Measurements from ENCODE around the gene RASGRF1.
"Not testable (repeated sequence)": the region's sequence is repeated elsewhere in the genome, so short reads cannot be mapped to it uniquely, and the experiment has no call there.

Gene RASGRF1

GRCh38 chr15:79090487-79091203 lies at the start of gene RASGRF1:
RASGRF1 (minus strand) TSS chr15:79090780; CDS start chr15:79090498, 282 bp downstream.
- in situ Hi-C loops (cut with HindIII; ENCODE audit: low pct_ligation_motif_present, low pct_unique_long_range_greater_than_20kb, low sequenced_read_pairs): no loop called here
- DNase-seq: no peak

- no peak for DNase-seq
- in situ Hi-C loops (cut with HindIII; ENCODE audit: low pct_ligation_motif_present, low pct_unique_long_range_greater_than_20kb, low sequenced_read_pairs): no loop called here
Measured at GRCh38 chr15:79136434-79137046, 46.0 kb upstream of the RASGRF1 start.

GRCh38 chr15:79133309-79133708 lies 42.7 kb upstream of the RASGRF1 start:
- no peak for DNase-seq

GRCh38 chr15:79132770-79133169 lies 42.2 kb upstream of the RASGRF1 start:
- in situ Hi-C loops (cut with HindIII; ENCODE audit: low pct_ligation_motif_present, low pct_unique_long_range_greater_than_20kb, low sequenced_read_pairs): no loop called here
- DNase-seq: no peak

More at GRCh38 chr15:79133309-79133708, 42.7 kb upstream of the RASGRF1 start:
- in situ Hi-C loops (cut with HindIII; ENCODE audit: low pct_ligation_motif_present, low pct_unique_long_range_greater_than_20kb, low sequenced_read_pairs): no loop called here

GRCh38 chr15:79132361-79132760 lies 41.8 kb upstream of the RASGRF1 start:
- in situ Hi-C loops (cut with HindIII; ENCODE audit: low pct_ligation_motif_present, low pct_unique_long_range_greater_than_20kb, low sequenced_read_pairs): no loop called here

GRCh38 chr15:79130535-79131130 lies 40.1 kb upstream of the RASGRF1 start:
- DNase-seq: no peak
- in situ Hi-C loops (cut with HindIII; ENCODE audit: low pct_ligation_motif_present, low pct_unique_long_range_greater_than_20kb, low sequenced_read_pairs): no loop called here

More at GRCh38 chr15:79132361-79132760, 41.8 kb upstream of the RASGRF1 start:
- no peak for DNase-seq

GRCh38 chr15:79129235-79129634 lies 38.7 kb upstream of the RASGRF1 start:
- in situ Hi-C loops (cut with HindIII; ENCODE audit: low pct_ligation_motif_present, low pct_unique_long_range_greater_than_20kb, low sequenced_read_pairs): no loop called here
- no peak for DNase-seq

- DNase-seq: no peak
- in situ Hi-C loops (cut with HindIII; ENCODE audit: low pct_ligation_motif_present, low pct_unique_long_range_greater_than_20kb, low sequenced_read_pairs): no loop called here
Measured at GRCh38 chr15:79128556-79128955, 38.0 kb upstream of the RASGRF1 start.

GRCh38 chr15:79124388-79124787 lies 33.8 kb upstream of the RASGRF1 start:
- in situ Hi-C loops (cut with HindIII; ENCODE audit: low pct_ligation_motif_present, low pct_unique_long_range_greater_than_20kb, low sequenced_read_pairs): no loop called here
- DNase-seq: no peak

GRCh38 chr15:79122991-79123390 lies 32.4 kb upstream of the RASGRF1 start:
- no peak for DNase-seq

GRCh38 chr15:79122391-79122790 lies 31.8 kb upstream of the RASGRF1 start:
- in situ Hi-C loops (cut with HindIII; ENCODE audit: low pct_ligation_motif_present, low pct_unique_long_range_greater_than_20kb, low sequenced_read_pairs): no loop called here

More at GRCh38 chr15:79122991-79123390, 32.4 kb upstream of the RASGRF1 start:
- in situ Hi-C loops (cut with HindIII; ENCODE audit: low pct_ligation_motif_present, low pct_unique_long_range_greater_than_20kb, low sequenced_read_pairs): no loop called here

GRCh38 chr15:79121571-79121970 lies 31.0 kb upstream of the RASGRF1 start:
- in situ Hi-C loops (cut with HindIII; ENCODE audit: low pct_ligation_motif_present, low pct_unique_long_range_greater_than_20kb, low sequenced_read_pairs): no loop called here
- DNase-seq: no peak

More at GRCh38 chr15:79122391-79122790, 31.8 kb upstream of the RASGRF1 start:
- no peak for DNase-seq

- in situ Hi-C loops (cut with HindIII; ENCODE audit: low pct_ligation_motif_present, low pct_unique_long_range_greater_than_20kb, low sequenced_read_pairs): no loop called here
Measured at GRCh38 chr15:79117442-79118204, 27.0 kb upstream of the RASGRF1 start.

GRCh38 chr15:79116771-79117170 lies 26.2 kb upstream of the RASGRF1 start:
- in situ Hi-C loops (cut with HindIII; ENCODE audit: low pct_ligation_motif_present, low pct_unique_long_range_greater_than_20kb, low sequenced_read_pairs): no loop called here
- no peak for DNase-seq

More at GRCh38 chr15:79117442-79118204, 27.0 kb upstream of the RASGRF1 start:
- DNase-seq: no peak

- in situ Hi-C loops (cut with HindIII; ENCODE audit: low pct_ligation_motif_present, low pct_unique_long_range_greater_than_20kb, low sequenced_read_pairs): no loop called here
- DNase-seq: no peak
Measured at GRCh38 chr15:79115986-79116665, 25.5 kb upstream of the RASGRF1 start.

- in situ Hi-C loops (cut with HindIII; ENCODE audit: low pct_ligation_motif_present, low pct_unique_long_range_greater_than_20kb, low sequenced_read_pairs): no loop called here
- DNase-seq: no peak
Measured at GRCh38 chr15:79113831-79114230, 23.3 kb upstream of the RASGRF1 start.

- in situ Hi-C loops (cut with HindIII; ENCODE audit: low pct_ligation_motif_present, low pct_unique_long_range_greater_than_20kb, low sequenced_read_pairs); DNase-seq: not testable (repeated sequence)
Measured at GRCh38 chr15:79111404-79111803, 20.8 kb upstream of the RASGRF1 start.

- no peak for DNase-seq
- in situ Hi-C loops (cut with HindIII; ENCODE audit: low pct_ligation_motif_present, low pct_unique_long_range_greater_than_20kb, low sequenced_read_pairs): no loop called here
Measured at GRCh38 chr15:79105141-79105540, 14.6 kb upstream of the RASGRF1 start.
